NCI-H2227 (cell line): ENCODE measurements around the gene EPB41L2.
"Not testable (repeated sequence)": the region's sequence is repeated elsewhere in the genome, so short reads cannot be mapped to it uniquely, and the experiment has no call there.

Source experiments
- DNase-seq: peaks from one replicate; lab custom pipeline; 2025; ENCODE audit not compliant: unreplicated experiment; lab: John Stamatoyannopoulos, UW

Gene EPB41L2

DNA sequence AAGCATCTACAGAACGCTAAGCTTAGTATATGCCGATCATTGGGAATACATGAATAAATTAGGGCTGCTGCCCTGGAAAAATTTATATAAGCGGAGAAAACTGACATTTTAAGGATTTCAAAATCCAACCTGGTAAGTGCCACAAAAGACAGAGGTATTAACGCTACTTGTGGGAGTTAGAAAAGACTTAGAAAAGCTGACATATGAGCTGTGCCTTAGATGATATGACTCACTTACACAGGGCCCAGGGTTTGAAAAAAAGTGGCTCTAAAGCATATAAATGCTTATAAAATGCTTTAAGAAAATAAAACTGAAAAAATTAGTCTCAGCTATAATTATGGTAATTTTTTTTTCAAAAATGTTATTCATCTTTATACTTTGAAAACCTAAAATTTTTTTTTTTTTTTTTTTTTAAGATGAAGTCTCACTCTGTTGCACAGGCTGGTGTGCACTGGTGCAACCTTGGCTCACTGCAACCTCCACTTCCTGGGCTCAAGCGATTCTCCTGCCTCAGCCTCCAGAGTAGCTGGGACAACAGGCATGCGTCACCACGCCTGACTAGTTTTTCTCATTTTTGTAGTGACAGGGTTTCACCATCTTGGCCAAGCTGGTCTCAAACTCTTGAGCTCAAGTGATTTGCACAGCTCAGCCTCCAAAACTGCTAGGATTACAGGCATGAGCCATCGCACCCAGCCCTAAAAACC, 25.7 kb downstream of the EPB41L2 start:
- DNase-seq, result no peak

DNA sequence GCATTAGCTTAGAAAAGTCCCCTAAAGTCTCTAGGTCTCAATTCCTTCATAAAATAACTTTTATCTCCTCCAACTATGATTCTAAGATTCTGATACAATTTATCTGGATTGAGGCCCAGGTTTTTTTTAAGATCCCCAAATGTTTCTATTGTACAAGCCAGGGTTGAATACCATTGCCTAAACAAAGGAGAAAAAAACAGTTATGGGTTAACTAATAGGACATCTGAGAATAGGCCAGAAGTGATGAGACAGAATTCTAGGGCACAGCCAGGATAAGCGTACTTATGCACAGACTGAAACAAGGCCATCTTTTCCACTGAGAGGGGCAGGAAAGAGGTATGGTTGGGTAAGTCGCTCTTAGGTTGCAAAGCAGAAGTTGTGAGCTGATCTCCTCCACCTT, 26.4 kb downstream of the EPB41L2 start:
- DNase-seq, result no peak

DNA sequence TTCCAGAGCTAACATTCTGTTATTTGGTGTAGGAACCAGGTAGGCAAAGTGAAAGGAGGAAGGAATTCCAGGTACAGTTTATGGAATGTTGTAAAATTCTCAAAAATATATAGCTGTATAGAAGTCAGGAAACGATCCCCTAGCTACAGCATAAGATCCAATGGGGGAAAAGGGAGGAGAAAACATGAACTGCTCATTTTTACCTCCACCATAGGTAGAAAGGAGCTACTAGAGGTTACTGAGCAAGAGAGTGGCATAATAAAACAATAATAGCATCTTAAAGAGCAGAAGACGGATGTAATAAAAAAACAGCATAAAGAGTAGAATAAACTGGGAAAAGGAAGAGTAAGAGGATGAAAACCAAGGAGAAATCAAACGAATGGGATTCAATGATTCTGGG, 26.9 kb downstream of the EPB41L2 start:
- DNase-seq, result no peak

DNA sequence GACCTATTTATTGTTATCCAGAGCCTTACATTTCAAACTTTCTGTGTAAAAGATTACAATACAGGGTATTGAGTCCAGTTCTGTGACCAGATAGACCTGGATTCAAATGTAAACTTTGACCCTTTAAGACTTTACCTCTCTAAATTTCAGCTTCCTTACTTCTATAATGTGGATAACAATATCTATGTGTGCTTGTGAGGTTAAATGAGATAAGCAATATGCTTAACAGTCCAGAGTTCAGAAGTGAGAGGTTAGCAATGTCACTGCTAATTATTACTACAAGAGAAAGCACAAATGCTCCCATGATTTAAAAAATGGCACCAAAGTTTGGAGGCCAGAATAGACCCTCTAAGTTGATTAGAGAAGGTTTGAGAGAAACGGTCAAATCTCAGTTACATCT, 27.5 kb downstream of the EPB41L2 start:
- no peak for DNase-seq

DNA sequence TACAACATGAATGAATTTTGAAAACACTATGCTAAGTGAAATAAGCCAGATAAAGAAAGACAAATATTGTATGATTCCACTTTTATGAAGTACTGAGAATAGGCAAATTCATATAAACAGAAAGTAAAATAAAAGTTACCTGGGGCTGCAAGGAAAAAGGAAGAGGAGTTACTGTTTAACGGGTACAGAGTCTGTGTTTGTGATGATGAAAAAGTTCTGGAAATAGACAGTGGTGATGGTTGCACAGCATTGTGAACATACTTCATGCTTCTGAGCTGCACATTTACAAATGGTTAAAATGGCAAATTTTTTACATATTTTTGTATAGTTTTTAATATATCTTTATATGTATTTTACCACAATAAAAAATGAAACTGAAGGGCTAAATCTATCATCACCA, 29.4 kb downstream of the EPB41L2 start:
- no peak for DNase-seq

DNA sequence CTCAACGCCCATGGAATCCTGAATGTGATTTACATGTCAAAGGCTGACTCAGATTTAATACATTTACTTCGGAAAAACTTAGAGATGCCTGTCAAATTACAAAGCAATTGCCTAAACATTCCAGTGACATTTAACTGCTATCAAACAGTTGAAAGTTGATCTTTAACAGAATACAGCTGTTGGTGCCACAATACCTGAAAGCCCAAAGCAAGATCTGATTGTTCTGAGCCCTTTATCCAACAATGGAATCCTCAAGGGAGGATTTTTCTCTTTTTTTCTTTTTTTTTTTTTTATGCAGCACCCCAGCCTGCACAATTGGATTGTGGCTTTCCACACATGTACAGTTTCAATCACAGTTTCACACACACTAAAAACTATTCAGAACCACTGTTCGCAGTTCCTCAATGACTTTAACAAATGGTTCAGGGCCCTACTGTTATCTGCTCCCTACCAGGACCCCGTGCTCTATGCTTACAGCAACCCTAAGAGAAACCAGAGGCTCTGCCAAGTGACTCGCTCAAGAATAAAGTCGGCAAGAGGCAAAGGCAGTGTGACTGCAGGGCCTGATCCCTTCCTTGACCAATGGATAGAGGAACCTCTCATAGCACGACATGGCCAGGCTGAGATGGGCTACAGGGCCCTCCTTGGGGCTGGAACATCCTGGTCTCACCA, 33.3 kb downstream of the EPB41L2 start:
- DNase-seq, result no peak

DNA sequence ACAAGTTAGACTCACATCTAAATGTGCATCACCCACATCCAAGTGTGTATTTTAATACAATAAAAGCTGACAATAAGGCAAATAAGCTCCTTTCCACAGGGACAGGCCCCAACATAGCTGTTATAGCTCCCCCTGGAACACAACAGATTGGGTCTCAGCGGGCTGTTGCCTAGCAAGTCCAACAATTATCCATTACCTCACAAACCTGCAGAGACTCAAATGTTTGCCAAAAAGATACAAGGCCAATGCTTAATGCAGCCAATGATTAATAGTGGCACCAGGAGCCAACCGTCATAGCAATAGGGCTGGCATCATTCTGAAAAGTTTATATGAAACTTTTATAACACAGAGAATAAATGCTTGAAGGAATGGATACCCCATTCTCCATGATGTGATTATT, 35.7 kb downstream of the EPB41L2 start:
- no peak for DNase-seq

DNA sequence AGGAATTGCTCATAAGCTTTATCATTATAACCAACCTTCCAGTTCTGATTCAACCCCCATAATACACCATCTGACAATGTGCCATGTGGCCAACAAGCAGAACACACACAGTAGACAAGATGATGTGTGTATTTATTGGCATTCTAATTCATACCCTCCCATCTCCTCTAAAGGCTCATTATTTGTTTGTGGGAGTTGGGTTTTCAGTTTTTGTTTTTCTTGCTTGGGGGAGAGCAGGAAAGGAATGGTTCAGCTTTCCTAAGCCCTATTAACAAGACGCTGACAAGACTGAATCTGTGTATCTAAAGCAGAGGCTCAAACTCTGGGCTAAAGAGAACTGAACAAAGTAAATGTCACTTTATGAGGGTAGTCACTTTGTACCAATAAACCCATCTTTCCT, 36.8 kb downstream of the EPB41L2 start:
- DNase-seq, result no peak

DNA sequence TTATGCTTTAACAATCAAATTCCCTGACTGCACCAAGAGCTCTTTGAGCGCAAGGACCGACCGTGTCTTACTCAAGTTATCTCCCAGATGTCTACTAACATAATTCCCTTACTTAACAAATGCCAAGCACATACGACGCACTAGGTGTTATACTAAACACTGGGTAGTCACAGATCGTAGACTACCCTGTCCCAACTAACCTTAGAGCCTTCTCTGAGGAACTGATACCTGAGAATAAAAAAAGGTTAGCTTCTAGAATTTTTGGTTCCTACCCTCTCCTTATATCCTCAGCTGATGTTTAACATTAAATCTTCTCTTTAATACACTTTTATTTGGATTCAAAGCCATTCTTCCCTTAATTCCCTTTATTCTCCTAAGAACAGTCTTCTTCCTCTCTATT, 38.5 kb downstream of the EPB41L2 start:
- no peak for DNase-seq

DNA sequence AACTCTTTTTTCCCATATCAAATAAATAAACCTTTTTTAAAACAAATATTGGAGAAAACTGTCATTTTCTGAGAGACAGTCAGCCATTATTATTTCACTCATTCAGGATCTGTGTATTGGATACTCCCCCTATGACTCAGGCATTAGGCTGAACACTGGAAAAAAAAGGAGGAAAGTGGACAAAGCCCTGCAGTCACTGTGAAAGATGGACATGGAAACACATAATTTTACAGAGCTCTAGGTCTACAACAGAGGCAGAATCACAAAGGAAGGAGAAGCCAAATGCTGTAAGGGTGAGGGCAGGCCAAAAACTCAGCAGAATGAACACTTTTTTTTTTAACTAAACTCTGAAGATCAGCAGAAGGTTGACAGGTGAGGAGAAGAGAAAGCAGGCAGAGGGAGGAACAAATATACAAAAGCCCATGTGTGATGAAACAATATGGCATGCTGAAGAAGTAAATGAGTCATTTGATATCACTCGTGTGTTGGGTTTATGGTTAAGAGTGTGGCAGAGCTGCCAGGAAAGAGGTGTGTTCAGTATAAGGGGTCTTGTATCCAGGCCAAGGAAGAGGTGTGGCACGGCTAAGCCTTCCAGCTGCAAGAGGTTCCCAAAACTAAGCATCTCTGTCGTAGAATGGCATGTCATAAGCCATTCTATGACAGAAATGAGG, 39.1 kb downstream of the EPB41L2 start:
- no peak for DNase-seq

DNA sequence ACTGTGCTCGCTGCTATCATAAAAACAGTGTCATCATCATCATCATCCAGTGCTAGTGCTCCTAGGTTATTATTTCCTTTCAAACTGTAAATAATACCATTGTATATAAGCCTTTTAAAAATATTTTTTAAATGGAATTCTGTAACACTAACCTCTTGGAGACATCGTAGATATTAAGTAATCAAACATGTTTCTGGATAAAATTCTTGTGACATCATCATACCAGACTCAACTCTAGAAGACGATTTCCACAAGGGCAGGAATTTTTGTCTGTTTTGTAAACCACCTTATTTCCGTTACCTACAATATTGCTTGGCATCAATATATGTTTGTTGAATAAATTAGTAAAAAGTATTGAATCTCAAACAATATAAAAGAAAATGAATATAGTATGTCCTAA, 40.4 kb downstream of the EPB41L2 start:
- DNase-seq, result no peak

DNA sequence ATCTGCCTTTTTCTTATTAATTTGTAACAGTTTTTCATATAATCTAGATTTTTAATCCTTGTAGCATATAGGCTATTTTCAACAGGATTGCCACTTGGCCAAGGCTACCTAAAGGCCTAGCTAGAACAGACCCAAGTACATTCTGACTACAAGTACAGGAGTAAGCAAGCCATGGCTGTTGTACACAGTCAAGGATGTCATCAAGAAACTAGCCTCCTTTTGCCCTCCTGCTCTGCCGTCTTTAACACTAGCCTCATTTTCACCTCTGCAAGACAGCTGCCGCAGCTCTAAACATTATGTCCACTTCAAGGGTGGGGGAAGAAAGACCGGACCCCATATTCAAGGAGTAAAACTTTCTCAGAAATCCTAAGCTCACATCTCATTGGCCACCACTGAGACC, 45.1 kb downstream of the EPB41L2 start:
- DNase-seq, result no peak

DNA sequence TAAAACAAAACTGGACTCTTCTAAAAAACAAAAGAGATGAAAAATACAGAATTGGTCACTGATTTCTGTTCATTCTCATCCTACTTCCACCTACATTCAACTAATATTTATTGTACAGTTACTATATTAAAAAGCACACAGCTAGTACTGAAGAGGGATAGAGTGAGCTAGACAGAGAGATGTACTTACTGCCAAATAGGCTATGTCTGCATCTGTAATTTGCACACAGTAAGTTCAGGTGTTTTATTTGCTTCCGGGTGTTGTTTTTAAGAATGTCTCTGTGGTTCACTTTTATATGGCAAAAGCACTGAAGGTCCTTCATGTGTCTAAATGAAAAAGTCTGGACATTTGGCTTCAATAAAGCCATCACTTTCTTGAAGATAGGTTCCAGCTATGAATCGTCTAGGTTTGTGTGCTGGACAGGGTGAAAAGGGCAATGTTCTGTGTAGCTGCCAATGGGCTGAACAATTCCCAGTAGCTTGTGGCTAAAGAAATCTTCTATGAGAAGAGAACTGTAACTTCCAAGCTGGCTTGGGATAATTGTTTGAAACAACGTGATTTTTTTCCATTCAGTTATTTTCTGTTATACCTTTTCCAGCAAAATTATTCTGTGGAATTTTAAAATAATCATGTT, 47.3 kb downstream of the EPB41L2 start:
- DNase-seq, result no peak

DNA sequence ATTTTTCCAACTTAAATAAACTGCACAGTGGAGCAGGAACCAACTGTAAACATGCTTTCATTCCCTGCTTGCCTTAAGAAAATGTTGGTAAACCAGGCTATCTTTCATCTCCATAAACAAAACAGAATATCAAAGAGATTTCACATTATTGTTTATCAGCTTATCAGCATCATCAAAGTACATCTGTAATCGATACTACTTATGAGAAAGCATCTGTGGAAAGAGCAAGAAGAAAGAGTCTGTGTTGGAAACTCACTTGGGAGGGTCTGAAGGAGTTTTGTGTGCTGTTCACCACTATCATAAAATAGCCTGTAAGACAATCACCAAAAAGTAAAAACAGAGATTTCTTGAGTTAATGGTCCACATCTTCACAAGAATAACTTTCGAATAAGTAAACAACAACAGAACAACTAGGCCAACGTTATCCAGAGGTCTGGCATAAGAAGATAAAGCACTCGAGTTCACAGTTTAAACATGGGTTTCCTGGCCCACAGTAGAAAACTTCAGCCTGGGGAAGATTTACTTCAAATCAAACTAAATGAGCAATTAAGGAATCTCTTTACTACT, 47.9 kb downstream of the EPB41L2 start:
- no peak for DNase-seq

DNA sequence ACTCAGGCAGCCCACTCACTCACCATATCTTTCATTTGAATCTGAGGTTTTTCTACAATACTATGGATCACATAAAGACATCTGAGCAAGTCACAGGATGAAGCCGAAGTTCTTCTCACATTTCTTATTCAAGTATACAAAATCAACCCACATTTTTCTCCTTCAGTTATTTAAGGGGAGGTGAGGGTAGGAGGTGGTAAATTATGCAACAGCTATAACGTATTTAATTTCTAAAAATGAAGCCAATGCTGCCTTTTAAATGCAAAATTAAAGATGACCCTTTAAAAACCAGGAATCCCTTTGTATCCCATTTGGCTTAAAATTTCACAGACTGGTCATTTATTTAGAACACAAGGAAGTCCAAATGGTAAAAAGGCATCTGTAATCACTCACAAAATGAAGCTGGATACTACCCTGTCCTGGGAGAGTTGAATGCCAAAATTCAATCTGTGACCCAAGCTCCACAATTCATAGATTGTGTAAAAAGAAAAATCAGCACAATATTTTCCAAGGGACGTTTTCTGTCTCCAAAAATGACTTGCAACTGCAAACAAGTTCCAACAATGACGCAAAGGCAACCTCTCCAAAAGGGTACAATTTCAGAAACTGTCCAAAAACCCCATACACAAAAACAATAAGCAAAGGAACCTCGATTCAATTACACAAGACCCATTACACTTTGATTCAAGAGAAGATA, 48.8 kb downstream of the EPB41L2 start:
- no peak for DNase-seq

DNA sequence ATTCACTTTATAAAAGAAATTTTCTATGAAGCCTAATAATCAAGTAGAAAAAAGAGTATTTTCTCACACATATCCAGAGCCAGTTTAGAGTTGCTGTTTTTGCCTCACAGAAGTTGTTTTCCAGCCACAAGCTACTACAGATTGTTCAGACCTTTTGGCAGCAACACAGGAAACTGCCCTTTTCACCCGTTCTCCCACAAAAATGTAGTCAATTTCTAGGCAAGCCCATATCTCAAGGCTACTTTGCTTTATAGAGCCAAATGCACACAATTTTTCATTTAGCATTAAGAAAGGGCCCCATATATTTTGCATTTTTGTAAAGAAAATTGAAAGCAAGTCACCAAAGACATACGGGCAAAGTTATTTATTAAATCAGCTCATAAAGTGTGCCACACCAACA, 49.5 kb downstream of the EPB41L2 start:
- no peak for DNase-seq

DNA sequence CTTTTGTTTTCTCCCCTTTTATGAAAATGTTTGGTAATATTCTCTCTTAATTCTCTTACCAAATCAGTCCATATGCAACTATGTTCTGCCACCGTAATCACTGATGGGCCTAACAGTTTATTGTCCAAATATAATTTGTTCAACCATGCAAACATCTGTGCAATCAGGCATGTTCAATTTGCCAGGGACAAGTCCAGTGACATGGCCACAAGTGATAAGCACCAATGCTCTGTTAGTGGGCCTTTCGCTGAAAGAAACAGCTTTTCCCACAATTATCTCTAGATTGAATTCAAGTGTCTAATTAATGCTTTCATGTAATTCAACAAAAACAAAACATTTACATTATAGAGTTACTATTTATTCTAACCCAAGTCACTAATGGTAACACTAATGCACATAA, 53.3 kb downstream of the EPB41L2 start:
- no peak for DNase-seq

DNA sequence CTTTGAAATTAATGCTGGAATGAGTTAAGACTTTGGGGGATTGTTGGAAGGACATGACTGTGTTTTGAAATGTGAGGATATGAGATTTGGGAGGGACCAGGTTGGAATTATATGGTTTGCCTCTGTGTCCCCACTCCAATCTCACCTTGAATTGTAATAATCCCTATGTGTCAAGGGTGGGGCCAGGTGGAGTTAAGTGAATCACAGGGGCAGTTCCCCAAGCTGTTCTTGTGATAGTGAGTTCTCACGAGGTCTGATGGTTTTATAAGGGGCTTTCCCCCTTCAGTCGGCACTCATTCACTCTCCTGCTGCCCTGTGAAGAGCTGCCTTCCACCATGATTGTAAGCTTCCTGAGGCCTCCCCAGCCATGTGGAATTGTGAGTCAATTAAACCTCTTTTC, 54.1 kb downstream of the EPB41L2 start:
- DNase-seq, result not testable (repeated sequence)

DNA sequence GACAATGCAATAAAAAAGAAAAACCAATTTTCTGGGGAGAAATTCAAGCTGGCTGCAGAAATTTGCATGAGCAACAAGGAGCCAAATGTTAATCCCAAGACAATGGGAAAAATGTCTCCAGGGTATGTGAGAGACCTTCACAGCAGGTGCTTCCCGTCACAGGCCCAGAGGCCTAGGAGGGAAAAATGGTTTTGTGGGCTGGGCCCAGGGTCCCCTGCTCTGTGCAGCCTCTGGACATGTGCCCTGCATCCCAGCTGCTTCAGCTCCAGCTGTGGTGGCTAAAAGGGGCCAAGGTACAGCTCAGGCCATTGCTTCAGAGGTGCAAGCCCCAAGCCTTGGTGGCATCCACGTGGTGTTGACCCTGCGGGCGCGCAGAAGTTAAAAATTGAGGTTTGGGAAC, 55.1 kb downstream of the EPB41L2 start:
- not testable (repeated sequence) for DNase-seq

DNA sequence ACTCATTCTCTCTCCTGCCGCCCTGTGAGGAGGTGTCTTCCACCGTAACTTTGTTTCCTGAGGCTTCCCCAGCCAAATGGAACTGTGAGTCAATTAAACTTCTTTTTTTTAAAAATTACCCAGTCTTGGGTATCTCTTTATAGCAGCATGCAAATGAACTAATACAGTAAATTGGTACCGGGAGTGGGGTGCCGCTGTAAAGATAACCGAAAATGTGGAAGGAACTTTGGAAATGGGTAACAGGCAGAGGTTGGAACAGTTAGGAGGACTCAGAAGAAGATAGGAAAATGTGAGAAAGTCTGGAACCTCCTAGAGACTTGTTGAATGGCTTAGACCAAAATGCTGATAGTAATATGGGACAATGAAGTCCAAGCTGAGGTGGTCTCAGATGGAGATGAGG, 55.8 kb downstream of the EPB41L2 start:
- DNase-seq, result no peak

DNA sequence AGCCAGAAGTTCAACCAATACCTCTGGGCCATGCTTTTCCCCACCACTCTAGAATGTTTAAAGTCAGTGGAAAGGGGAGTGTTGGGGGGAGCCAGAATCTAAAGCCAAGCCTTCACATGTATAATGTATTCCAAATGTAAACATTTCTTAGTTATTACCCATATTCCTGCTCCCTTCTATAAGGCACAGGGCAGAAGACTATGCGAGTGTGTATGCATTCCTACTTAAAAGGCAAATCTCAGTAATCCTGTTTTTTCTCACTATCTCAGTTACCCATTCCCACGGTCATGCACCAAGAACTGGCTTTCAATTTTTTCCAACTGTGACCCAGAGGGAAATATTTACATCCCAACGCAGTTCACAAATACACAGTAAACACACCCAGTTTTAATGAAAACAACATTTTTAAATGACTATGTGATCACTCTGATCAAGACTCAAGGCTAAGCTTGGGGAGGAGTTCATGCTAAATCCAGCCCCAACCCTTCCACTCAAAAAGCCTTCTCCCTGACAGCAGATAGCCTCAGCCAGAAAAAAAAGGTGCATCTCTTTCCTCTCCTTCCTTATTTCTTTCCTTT, 57.5 kb downstream of the EPB41L2 start:
- DNase-seq, result no peak
